IPS DF 19.7 (cell line): ENCODE data around the gene CERS4.
"Not testable (repeated sequence)": the region's sequence is repeated elsewhere in the genome, so short reads cannot be mapped to it uniquely, and the experiment has no call there.

ENCODE experiments used
- DNase-seq: peaks from one replicate; pipeline ENCODE4 v3.0.0-alpha.2; 2013; ENCODE audit warnings: low read depth, low spot score

Gene CERS4

DNA sequence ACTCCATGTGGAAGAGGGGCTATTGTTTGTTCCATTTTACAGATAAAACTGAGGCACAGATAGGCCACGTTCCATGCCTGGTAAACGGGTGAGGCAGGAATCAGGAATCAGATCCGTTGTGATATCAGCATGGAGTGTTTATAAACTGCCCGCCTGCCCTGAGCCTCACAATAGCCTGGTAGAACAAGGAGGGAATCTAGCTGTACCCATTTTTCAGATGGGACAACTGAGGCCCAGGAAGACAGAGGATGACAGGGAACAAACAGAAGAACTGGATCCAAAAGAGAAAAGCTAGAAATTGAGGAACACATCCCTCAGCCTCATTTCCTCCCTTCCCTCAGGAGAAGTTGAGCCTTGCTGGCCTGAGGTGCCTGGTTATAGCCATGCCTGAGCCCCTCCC lies 32.5 kb downstream of the CERS4 start:
- no peak for DNase-seq

DNA sequence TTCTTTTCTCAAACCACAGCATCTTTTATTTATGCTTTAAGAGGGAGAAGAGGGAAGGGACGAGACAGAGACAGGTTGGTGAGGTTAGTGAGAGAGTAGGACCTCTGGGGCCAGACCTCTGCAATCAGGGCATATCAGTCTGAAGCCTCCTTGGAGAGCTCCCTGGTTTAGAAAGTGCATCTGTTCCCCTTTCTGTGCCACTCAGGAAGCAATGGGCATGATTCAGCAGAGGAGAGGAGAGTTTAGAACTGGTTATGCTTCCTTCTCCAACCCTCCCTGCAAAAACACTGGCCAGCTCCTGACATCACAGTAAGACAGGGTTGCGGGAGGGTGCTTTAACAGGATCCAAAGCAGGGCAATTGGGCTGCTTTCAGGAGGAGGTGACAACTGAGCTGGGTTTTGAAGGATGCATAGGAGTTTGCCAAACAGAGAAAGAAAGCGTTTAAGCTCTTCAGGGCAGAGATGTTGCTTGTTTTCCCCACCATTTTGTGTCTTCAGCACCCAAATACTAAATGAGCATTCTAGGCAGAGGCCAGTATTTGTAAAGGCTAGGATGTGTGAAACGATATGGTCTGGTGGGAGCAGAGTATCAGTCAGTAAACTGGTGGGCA lies 33.1 kb downstream of the CERS4 start:
- DNase-seq: no peak

DNA sequence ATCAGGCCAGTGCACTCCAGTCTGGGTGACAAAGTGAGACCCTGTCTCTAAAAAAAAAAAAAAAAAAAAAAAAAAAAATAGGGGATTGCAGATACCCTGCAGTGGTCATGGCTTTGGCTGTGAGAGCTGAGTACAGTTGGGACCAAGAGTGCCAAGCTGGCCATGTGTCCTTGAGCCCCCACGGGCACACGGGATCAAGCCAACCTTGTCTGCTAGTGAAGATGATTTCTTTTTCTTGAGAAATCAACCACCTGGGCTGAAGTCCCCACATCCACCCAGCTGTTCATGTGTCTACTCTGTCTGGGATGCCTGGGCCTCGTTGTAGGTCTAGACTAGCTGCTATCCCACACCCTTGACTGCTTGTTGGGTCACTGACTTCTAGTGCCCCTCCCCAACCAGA lies 34.0 kb downstream of the CERS4 start:
- DNase-seq: no peak

DNA sequence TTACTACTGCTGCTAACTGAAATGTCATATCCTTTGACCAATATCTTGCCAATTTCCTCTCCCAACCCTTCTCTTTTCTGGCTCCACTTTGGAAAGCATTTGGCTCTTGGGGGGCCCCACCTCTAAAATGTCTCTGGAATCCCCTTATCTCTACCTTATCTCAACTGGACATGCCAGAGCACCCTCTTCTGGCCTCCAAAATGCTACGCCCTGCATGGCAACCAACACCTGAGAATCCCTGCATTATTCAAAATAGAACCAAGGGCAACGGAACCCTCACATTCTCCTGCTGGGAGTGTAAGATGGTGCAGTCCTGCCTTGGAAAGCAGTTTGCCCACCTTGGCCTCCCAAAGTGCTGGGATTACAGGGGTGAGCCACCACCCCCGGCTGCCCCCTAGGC lies 35.3 kb downstream of the CERS4 start:
- DNase-seq: no peak

DNA sequence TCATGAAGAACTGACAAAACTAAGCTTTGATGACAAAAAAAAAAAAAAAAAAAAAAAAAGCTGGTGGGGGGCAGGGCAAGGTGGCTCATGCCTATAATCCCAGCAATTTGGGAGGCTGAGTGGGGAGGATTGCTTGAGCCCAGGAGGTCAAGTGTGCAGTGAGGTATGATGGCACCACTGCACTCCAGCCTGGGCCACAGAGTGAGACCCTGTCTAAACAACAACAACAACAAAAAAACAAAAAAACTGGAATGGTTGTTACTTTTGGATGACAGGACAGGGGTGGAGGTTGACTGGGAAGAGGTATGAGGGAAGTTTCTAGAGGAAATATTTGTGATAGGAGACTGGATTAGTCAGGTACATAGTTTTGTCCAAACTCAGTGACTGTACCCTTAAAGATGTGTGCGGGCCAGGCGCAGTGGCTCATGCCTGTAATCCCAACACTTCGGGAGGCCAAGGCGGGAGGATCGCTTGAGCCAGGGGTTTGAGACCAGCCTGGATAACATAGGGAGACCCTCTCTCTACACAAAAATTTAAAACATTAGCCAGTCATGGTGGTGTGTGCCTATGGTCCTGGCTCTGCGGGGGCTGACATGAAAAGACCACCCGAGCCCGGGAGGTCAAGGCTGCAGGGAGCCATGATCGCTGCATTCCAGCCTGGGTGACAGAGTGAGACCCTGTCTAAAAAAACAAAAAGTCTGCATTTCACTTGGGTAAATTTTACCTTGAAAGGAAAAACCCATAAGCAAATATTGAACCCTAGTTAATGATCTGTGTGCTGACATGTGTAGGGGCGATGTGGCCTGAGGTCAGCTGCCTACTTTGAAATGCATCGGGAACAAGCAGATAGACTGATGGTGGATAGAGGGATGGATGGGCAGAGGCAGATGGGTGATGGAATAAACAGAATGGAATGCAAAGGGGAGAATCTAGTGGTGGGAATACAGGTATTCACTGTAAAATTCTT lies 37.0 kb downstream of the CERS4 start:
- no peak for DNase-seq

DNA sequence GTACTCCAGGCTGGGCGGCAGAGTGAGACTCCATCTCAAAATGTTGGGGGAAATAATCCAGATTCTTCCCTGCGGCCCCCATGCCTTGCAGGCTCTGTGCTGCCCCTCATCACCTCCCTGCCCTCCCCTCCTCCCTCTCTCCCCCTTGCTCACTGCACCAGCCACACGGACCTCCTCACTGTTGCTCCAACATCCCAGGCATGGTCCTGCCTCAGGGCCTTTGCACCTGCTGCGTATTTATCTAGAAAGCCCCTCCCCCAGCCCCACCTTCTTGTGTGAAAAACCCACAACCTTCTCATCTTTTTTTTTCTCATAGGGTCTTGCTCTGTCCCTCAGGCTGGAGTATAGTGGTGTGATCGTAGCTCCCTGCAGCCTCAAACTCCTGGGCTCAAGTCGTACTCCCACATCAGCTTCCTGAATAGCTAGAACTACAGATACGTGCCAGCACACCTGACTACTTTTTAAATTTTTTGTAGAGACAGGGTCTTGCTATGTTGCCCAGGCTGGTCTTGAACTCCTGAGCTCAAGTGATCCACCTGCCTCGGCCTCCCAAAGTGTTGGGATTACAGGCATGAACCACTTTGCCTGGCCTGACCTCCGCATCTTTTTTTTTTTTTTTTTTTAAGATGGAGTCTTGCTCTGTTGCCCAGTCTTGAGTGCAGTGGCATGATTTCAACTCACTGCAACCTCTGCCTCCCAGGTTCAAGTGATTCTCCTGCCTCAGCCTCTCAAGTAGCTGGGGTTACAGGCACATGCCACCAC lies 38.1 kb downstream of the CERS4 start:
- DNase-seq: not testable (repeated sequence)

DNA sequence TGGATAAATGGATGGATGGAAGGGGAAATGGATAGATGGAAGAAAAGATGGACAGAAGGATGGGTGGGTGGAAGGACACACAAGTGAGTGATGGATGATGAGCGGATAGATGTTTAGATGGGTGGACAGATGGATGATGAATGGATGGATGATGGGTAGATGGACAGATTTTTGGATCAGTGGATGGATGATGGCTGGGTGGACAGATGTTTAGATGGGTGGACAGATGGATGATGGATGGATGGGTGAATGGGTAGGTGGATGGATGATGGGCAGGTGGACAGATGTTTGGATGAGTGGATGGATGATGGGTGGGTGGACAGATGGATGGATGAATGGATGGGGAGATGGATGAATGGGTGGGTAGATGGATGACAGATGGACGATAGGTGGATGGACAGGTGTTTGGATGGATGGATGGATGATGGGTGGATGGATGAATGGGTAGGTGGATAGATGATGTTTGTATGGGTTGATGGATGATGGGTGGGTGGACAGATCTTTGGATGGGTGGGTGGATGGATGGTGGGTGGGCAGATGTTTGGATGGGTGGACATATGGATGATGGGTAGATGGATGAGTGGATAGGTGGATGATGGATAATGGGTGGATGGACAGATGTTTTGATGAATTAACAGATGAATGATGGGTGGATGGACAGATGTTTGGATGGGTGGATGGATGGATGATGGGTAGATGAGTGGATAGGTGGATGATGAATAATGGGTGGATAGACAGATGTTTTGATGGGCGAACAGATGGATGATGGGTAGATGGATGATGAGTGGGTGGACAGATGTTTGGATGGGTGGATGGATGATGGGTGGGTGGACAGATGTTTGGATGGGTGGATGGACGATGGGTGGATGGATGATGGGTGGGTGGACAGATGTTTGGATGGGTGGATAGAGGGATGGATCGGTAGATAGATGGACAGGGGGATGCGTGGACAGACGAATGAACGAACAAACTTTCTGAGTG lies 39.5 kb downstream of the CERS4 start:
- DNase-seq: no peak

DNA sequence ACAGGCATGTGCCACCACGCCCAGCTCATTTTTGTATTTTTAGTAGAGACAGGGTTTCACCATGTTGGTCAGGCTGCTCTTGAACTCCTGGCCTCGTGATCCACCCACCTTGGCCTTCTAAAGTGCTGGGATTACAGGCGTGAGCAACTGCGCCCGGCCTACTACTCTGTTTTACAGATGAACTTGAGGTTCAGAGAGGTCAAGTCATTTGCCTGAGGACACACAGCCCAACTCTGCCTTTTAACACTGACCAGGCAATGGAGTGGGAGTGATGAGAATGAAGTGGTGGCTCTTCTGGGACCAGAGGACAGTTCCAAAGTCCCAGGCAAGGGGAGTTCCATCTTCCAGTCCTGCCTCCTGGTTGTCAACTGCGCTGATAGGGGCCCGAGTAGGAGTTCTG lies 41.4 kb downstream of the CERS4 start:
- DNase-seq: no peak

DNA sequence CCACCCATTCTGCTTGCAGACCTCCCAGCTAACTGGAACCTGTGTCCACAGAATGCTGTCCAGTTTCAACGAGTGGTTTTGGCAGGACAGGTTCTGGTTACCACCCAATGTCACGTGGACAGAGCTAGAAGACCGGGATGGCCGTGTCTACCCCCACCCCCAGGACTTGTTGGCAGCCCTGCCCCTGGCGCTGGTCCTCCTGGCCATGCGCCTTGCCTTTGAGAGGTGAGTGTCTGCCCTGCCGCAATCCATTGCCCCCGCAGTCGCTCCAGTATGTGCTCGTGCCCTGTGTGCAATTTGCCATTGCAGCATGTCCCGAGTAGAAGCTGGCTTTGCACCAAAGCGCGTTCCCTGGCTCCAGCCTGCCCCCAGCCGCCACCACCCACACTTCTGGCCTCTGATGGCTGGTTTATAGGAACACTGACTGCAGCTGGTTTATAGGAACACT lies 41.9 kb downstream of the CERS4 start:
- DNase-seq: no peak

DNA sequence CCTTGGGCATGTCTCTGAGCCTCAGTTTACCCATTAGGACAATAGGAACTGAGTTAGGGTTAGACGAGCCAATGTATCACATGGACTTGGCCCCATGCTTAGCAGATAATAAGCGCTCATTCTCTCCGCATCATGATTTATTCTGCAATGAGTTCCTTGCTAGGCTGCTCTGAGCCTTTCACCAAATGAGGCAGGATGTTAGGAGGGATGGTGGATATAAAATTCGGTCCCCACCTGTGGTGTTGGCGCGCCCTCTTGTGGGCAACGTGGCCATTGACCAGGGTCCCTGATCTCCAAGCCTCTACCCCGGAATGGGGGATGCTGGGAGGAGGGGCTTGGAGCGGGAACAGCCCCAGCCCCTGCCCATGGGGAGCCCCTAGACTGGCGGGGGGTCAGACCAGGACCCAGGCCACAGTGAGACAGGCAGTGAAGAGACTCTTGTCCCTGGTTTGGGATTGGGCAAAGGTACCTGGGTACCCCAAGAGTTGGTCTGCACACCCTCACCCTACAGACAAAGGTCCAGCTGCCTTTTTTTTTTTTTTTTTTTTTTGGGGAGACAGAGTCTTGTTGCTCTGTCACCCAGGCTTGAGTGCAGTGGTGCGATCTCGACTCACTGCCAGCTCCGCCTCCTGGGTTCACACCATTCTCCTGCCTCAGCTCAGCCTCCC lies 43.9 kb downstream of the CERS4 start:
- no peak for DNase-seq

DNA sequence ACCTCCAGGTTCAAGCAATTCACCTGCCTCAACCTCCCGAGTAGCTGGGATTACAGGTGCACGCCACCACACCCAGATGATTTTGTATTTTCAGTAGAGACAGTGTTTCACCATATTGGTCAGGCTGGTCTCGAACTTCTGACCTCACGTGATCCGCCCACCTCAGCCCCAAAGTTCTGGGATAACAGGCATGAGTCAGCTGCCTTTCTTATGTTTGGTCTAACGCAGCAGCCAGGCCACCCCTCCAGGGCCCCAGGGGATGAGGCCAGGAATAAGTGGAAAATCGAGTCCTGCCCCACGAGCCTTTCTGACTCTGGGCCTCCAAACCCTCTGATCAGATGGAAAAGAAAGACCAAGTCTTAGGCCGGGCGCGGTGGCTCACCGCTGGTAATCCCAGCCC lies 44.5 kb downstream of the CERS4 start:
- DNase-seq: no peak

DNA sequence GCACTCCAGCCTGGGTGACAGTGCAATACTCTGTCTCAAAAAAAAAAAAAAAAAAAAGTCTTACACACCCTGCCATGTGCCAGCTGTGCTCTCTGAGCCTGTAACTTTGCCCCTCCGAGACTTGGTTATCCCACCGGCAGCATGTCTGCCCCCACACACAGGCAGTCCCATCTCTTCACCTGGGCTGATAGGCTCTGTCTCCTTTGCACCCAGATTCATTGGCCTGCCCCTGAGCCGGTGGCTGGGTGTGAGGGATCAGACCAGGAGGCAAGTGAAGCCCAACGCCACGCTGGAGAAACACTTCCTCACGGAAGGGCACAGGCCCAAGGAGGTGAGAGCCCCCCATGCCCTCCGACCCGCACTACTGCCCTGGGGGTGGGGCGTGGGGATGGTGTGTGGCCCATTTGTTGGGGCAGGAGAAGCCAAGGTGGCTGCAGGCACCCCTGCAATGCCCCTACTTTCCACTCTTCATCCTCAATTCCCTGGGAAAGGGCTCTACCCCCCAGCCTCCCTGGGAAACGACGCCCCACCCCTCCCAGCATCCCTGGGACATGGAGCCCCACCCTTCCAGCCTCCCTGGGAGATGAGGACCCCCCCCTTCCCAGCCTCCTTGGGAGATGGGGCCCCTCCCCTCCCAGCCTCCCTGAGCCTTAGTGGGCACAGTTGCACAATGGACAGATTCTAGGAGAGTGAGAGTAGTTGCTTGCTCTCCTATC lies 45.3 kb downstream of the CERS4 start:
- DNase-seq: no peak

DNA sequence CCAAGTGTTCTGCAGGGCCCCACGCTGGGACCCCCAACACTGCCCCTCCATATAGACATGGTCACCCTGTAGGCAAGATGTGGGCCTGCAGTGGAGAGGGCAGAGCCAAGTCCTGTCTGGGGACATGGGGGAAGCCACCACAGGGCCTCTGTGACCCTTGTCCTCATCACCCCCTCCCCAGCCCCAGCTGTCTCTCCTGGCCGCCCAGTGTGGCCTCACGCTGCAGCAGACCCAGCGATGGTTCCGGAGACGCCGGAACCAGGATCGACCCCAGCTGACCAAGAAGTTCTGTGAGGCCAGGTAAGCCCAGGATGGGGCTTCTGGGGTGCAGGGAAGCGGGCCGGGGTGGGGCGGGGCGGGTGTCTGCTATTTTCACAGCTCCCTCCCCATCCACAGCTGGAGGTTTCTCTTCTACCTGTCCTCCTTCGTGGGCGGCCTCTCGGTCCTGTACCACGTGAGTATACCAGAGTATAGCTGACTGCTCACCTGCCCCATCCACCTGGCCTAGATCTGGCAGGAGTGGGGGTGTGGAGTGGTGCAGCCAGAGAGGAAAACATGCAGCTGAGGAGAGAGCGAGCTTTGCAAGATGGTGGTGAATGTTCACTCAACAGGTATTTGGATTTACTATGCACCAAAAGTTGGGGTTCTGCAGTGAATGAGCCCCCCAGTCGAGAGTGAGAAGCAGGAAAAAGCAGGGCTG lies 46.4 kb downstream of the CERS4 start:
- DNase-seq: no peak

DNA sequence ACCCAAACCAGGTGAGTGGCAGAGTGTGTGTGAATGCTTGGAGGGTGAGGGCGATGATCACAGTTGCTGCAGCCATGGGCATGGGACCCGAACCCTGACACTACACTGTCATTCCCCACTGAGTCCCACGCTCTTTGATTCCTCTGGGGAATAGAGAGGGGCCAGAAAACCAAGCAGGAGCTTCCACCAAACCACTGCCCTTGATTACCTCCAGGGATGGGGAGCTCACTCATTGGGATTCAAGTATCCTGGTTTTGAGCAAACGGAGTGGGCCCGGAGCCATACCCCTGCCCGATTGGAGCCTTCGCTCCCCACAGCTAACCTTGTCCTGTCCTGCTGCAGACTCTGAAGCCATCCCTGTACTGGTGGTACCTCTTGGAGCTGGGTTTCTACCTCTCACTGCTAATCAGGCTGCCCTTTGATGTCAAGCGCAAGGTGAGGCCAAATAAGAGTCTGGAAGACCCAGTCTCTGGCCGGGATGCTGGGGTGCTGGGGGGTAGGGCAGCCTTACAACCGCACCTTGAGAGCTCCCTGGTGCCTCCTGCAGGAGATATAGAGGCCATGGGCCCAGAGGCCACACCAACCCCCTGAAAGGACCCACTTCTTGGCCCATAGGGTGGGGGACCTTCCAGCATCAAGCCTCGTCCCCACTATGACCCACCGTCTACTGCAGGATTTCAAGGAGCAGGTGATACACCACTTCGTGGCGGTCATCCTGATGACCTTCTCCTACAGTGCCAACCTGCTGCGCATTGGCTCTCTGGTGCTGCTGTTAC lies 47.3 kb downstream of the CERS4 start:
- DNase-seq: no peak

DNA sequence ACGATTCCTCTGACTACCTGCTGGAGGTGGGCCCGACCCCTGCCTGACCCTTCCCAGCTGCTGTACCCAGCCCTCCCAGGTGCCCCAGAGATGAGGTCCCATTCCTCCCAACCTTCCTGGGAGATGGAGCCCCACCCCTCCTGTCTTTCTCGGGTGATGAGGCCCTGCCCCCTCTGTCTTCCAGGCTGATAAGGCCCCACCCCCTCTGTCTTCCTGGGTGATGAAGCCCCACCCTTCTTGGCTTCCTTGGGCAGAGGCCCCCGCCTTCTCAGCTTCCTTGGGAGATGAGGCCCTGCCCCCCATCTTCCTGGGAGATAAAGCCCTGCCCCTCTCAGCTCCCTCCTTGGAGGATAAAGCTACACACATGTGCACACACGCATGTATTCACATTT lies 47.9 kb downstream of the CERS4 start:
- no peak for DNase-seq

DNA sequence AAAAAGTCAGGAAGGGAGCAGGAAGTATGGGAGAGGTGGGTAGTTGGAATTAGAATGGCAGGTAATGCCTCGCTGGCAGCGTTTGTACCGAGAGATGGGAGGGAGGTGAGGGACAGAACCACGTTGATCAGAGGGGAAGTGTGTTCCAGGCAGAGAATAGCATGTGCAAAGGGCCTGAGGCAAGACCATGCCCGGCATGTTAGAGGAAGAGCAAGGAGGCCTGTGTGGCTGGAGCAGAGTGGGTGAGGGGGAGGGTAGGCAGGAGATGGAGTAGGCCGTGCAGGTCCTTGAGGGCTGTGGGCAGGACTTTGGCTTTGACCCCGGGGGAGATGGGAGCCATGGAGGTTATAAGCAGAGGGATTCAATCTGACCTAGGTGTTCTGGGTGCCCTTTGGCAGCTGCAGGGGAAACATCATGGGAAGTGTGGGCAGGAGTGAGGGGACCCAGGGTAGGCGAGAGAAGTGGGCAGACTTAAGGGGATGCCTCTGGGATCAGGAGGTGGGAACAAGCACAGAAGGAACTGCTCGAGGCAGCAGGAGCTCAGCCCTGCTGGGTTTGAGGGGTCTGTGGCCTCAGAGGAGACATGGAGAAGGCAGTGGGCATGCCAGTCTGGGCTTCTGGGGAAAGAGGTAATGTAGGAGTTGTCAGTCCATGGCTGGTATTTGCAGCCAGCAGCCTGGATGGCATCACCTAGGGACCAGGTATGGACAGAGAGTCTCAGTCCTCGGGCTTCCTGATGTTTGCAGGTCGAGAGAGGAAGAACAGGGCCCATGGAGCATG lies 50.2 kb downstream of the CERS4 start:
- no peak for DNase-seq

DNA sequence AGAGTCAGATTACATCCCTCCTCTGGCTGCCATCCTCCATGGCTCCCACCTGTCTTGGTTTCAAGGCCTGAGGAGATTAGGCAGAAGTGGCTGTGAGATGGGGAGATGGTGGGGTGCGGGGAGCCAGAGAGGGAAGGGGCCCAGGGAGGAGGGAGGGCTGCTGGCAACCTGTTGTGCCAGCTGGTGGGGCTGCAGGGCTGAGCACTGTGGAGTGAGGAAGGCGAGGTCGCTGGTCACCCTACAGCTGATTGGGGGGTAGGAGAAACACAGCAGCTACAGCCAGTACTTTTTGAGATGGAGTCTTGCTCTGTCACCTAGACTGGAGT lies 50.7 kb downstream of the CERS4 start:
- DNase-seq: no peak

DNA sequence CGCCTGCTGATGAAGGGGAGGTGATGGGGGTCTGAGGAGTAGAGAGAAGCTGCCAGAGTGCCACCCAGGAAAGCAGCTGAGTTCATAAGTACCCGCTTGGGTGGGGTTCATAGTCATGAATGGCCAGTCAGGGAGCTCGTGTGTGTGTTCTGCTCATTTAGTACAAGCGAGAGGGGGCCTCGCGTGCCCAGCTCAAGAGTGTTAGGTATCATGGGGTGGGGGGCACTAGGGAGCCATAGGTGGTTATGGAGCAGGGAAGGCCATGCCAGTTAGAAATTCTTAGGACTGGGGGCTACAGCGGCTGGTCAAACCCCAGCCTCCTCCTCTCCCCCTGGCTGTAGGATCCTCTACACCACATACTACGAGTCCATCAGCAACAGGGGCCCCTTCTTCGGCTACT lies 52.2 kb downstream of the CERS4 start:
- DNase-seq: no peak
